Glomerular endothelial cell (primary cell): Measurements from ENCODE around the gene NSMCE1. TPM values are rescaled to one million over a fixed set of nuclear protein-coding genes. Genes with fewer than 3 reads are reported as not detected.

Experiments
- DNase-seq: peaks from one replicate; pipeline ENCODE4 v3.0.0-alpha.2; 2011; ENCODE audit warnings: low read depth, low spot score; ENCODE audit errors: extremely low read depth
- total RNA-seq: library from RNA; depleted of rRNA; stranded (reverse); fragments of >200 nt; gene quantifications from 2 replicates; pipeline ENCODE4 v1.2.3, GENCODE V29; 2015

Gene NSMCE1
- total RNA-seq, 1 donor from 2014 or later: 44.7 TPM

DNA sequence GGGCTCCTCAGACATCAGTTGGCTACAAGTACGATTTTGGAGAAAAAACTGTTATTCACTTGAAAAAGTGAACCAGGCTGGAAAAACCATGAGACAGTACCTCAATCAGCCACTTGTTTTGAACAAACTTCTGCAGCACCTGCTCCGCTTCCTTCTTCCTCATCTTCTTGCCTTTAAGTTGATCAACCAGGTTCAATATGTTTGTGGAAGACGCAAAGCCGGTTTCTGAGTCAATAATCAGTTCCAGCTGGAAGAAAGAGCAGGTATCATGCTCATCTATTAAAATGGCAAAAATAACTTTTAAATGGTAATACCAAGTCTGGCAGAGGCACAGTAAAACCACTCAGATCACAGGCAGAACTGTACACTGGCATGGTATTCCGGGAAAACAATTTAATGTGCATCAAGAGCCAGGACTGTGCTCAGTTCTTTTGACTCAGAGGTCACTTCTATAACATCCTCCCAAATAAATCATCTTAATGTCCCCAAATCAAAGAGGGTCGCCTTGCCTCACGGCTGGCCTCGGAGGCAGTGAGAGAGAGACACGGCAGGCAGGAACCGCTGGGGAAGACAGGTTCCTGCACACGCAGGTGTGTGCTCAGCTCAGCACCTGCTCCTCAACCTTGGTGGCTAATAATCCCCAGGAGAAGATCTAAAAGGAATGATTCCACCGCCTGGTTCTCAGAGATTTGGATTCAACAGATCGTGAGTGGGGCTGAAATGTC is 35.5 kb downstream of the NSMCE1 start:
- no peak for DNase-seq

DNA sequence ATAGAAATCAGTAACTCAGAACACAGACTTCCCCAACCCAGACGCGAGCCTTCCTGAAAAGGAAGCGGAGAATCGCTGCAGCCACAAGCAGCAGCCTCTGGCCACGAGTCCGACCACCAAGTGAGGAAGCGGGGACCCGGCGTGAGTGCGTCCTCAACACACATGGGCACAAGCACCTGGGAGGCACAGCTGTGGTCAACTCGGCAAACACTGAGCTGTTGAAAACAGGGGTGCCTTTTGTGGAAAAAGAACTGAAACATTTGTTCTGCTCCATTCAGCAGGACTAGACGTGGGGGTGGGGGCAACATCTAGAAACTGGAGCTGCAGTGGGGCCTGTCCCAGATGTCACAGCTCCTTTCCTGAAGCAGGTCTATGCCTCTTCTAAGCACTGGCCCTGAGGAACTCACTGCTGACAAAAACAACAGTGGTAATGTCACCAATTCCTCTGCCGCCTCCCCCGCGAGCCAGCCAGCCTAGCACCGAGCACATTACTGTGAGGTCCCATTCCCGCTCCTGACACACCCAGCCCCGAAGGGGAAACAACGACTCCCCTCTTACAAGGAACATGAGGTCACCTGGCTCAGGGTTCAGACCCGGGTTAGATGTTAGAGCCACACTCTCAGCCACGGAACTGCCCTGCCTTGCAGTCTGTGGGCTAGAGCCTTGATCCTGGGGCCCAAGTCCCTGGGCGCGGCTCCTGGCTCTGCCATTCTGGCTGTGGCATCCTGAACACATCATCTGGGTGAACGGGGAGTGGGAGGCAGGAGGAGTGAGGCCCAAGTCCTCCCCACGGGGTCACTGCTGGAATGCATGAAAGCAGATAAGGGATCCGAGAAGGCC is 36.3 kb downstream of the NSMCE1 start:
- no peak for DNase-seq

DNA sequence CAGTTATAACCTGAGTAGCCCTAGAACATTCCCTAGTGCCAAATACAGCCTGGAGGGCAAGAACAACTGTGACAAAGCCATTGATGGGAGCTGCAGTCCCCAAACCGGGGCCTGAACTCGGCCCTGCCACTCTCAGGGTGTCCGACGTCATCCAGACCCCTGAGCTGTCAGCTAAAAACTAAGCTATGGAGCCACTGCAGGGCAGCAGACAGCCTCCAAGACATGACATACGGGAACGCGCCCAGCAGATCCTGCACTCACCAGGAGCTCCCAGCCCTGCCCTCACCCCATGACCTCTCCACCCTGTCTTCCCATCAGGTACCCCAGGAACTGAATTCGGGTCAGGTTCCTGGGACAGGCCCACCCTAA is 36.9 kb downstream of the NSMCE1 start:
- no peak for DNase-seq

DNA sequence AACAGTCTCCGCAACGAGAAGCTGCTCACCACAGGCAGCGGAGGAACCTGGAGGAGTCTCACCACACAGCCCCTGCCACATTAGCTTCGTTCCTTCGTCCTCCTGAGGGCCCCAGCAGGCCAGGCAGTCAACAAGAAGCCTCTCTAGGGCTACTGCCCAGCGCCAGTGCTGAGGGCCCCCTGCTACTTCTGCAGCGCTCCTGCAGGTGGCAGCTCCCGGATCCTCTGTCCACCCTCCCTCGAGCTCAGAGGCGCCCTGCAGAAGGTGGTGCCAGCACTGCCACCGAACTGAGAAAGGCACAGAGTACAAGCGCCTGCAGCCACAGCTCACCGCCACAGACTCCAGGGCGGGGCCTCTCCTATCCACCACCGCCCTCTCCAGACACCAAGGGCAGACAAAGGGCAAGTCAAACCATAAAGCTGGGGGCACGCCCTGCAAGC is 38.0 kb downstream of the NSMCE1 start:
- no peak for DNase-seq

DNA sequence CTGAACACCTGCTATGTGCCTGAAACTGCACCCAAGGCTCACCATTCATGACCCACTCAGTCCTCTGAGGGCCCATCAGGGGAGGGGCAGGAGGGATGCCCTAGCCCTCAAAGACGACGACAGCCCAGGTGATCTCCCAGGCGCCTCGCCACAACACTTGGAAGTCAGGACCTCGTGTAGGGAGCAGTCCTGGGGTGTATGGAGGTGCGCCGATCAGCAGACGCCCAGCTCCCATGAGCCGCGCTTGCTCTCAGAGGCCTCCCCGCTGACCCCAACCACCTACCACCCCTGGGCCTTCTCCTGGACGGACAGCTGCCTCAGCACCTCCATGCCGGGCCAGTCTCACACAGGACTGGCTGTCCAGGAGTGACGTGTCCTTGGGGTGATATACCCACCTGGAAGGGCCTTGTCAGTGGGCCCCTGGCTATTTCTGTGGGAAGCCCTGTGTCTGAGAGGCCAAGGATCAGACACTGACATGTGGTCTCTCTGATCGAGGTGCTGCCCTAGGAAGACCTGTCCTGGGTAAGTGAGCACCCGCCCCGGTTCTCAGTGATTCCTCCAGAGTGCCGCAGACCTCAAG is 38.6 kb downstream of the NSMCE1 start:
- no peak for DNase-seq

DNA sequence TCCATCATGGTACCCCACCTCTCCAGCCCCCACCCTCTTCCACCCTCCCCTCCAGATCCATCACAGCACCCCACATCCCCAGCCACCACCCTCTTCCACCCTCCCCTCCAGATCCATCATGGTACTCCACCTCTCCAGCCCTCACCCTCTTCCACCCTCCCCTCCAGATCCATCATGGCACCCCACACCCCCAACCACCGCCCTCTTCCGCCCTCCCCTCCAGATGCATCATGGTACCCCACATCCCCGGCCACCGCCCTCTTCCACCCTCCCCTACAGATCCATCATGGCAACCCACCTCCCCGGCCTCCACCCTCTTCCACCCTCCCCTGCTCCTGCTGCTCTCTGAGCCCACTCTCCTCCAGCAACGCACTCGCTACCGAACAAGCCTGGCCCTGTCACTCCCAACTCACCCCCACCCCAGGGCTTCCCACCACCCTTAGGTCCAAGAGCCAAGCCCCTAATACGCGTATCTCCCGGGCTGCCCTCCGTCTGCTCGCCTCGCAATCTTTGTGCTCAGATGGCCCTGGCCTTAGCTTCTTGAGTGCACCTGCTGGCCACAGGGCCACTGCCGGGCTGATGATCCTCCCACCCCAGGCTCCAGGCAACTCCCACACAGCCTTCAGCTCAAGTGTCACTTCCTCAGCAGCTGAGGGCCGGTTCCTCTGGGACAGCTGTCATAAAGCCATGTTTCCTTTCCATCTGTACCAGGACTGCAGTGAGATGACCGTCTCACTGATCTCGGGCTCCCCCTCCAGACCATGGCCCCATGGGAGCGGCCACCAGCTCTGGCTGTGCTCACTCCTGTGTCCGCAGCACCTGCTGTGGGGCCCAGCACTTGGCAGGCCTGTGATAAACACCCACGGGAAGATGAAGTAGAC is 39.7 kb downstream of the NSMCE1 start:
- no peak for DNase-seq

DNA sequence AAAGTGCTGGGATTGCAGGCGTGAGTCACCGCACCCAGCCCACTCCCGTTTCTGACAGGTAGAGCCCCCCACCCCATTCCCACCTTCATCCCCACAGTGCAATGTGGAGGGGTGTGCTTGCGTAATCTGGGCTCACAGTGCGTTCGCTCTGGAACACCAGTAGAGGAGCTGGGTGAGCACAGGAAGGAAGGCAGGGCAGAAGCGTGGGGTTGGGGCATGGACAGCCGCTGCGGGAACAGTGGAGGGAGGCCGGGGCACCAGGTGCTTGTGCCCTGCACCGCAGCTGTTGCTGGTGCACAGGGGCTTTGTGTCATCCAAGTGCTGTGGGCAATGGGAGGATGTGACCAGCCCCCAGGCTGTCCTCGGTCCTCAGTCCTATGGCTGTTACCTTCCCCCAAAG is 40.5 kb downstream of the NSMCE1 start:
- no peak for DNase-seq

DNA sequence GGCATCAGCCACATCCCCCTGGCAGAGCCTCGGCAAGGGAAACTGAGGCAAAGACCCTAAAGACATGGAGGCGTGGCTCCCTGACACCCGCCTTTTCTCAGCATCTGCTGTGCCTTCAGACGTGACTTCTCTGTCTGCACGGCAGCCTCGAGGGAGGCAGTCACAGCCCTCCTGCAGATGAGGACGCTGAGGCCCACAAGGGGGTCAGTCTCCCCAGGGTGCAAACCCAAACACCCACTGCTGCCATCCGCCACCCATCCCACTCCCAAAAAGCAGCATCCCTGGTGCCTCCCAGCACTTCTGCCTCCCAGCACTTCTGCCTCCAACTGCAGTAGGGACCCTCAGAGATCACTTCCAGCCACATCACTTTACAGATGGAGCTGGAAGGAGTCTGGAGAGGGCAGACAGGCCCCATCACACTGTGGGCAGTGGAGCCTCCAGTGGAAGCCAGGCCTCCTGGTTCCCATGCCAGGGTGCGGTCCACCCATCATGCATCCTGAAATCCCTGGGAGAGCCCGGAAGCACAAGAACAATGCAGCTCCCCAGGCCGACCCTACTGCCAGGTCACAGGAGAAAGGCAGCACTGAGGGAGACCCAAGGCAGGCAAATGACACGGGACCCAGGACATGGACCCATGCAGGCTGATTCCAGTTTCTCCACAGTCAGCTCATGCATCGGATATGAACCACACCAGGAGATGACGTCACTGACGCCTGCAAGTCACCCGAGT is 41.4 kb downstream of the NSMCE1 start:
- DNase-seq: no peak

DNA sequence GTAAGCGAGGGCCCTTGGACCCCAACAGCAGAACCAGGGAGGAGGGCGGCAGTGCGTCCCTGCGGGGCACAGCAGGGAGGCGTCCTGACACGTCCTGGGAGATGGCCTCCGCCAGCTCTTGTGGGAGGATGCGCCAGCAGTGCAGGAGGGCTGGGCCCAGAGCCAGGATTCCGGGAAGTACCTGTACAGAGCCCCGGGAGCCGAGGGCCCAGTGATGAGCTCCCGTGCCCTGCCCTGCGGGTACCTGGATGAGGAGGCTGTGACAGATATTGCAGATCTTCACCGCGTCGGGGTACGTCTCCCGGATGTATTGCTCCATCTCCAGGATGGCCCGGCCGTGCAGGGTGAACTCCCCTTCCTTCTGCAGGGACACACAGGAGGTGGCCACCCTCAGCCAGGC is 42.1 kb downstream of the NSMCE1 start:
- DNase-seq: no peak

DNA sequence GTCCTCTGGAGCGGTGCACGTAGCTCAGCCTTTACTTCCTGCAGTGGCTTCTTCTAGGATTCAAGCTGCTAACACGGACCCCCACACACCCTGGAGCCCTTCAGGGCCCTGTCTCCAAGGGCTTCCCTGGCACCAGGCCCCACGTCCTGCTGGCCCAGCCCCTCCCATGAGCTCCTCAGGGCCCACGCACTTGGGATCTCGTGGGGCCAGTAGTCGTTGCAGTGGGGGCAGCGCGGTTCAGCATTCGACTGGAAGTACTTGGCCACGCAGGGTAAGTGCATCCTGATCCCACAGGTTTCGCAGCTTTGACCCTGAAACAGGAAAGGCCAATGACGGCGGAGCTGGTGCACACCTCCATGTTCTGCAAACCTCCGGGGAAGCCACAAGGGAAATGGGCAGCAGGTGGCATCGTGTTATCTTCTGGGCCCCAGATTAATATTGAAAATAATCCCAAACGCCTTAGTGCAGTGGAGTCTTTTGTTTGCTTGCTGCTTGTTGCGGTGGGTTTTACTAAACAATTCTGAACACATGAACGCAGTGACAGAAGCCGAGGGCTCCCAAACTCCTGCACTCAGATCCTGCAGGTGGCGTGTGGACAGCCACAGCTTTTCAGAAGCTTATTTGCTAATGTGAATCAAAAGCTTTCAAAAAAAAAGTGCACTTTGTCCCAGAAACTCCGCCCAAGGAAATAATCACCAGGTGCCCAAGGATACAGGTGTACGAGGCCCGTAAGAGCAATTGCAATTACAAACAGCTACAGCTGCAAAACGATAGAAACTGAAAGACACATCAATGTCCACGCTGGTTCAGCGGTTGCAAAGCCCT is 42.8 kb downstream of the NSMCE1 start:
- no peak for DNase-seq

DNA sequence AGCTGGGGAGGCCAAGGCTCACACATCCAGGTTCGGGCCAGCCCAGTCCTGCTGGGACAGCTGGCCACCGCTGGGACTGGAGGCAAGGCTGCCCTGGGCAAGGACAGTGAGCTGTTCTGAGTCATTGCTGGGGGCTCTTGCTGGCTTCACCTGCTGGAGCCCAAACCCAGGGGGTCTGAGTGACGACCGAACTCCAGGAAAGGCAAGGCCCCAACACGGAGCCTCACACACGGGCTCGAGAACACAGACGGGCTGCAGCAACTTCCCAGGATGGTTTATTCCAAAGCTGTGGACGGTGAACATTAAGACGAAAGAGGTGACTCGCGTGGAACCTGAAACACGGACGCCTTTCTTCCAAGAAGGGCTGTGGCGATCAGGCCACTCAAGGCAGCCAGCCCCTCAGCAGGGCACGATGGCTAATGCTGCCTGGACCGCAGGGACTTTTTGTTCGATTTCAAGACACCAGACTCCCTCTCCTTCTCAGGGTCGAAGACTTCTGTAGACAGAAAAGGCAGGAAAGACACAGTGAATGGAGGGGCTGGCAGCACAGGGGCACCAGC is 43.8 kb downstream of the NSMCE1 start:
- DNase-seq: no peak

DNA sequence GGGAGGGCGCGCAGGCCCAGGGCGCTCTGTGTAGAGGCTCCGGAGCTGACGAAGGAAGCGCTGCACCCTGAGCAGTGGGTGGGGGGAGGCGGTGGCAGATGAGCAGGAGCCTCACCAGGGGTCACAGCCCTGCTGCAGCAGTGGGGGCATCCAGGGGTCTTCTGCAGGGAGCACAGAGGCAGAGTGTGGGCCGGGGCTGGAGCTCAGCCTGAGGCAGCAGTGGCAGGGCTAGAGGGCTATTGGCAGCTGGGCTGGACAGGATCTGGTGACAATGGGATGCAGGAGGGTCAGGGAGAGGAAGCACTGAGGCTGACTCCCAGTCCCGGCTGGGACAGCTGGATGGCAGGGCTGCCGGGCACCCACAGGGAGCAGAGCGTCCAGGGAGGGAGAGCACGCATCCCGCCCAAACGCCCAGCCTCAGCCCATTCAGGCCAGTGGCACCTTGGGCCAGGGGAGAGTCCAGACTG is 44.3 kb downstream of the NSMCE1 start:
- DNase-seq: no peak

DNA sequence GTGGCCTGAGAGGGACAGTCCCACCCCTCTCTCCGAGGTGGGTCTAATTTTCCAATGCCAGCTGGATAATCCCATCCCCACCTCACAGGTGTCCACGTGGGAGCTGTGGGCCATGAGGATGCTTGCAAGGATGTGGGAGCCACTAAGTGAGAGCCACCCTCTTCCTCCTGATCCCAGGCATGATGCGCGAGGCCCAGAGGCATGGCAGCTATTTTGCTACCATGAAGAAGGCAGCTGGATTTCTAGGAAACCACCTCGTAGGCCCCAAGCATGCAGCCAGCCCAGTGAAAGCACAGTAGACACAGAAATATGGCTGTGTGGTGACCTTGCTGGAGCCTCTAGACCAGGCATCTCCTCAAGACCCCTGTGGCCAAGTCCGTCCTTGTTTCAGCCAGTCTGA is 44.9 kb downstream of the NSMCE1 start:
- no peak for DNase-seq

DNA sequence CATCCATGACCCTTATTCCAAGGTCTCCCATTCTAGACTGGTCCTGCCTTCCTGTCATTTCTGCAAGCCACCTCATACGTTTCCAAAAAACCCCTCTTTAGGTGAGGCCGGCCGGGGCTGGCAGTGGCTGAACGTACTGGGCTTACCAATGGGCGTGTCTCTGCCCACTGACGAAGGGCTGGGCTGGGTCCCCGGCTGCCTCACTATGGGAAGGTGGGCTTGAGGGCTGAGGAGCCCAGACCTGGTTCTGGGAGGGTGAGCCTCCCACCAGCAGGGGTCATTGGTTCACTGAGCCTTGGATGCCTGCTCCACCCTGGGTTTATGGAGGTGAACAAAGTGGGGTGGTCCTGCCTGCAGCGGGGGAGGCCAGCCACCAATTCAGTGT is 45.4 kb downstream of the NSMCE1 start:
- DNase-seq: no peak

DNA sequence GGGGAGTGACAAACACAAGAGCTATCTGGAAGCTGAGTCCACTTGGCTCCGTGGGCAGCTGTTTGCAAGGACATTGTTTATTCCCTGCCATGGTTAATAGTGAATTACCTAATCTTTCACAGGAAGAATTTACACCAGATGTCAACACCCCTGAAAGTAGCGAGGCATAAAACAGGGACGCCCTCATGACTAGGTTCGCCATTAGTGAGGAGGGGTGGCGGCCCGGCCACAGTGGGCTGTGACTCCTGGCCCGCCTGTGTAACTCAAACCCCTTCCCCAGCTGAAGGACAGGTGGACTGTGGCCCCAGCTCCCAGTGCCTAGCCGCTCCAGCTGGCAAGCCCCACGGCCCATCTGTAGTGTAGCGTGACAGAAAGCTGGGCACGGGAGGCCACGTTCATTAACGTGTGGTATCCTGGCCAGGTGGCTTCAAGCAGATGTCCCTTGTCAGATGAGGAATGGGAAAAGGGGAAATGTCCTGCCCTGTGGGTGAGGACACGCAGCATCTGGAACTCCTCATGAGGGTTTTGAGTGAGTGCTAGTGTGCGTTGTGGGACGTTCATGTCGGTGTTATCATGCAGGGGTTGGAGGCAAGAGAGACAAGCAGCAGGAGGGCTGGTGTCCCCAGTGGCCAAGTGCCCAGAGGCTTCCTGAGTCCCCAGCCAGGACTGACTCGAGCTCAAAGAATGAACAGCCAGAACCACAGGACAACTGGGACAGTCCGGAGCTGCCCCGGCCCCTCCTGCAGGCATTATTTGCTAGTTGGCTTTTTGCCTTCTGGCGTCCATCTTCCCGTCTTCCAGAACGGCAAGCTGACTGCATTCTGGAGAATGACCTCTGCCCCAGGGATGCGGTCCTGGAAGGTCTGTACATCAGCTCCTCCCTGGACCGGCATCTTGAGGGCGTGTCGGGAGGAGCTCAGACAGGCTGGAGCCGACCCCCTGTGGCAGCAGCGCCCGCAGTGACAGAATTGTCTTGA is 46.0 kb downstream of the NSMCE1 start:
- DNase-seq: no peak

DNA sequence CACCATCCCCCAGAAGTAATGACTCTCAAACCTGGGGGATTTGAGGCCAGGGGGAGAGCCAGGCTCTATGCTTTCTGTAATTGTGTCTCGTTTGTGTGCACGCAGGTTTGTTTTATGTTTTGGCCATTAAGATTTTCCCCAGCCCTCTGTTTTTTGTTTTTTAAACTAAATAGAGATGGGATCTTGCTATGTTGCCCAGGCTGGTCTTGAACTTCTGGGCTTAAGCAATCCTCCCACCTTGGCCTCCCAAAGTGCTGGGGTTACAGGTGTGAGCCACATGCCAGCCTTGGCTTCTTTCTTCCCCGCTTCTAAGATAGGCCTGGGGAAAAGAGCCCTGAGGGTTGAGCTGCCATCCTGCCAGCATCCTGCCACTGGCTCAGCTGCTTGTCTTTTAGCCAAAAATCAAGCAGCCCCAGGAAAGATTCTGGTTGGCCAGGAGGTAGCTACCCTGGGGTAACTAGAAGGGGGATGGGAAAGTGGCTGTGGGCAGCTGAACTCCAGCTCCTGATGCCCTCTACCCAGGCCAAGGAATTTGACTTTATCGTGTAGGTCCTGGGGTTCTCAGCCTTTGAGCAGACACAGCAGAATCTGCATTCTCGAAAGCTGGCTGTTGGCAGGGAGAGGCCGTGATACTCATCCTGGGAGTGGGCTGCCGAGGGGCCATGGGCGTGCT is 46.9 kb downstream of the NSMCE1 start:
- no peak for DNase-seq

DNA sequence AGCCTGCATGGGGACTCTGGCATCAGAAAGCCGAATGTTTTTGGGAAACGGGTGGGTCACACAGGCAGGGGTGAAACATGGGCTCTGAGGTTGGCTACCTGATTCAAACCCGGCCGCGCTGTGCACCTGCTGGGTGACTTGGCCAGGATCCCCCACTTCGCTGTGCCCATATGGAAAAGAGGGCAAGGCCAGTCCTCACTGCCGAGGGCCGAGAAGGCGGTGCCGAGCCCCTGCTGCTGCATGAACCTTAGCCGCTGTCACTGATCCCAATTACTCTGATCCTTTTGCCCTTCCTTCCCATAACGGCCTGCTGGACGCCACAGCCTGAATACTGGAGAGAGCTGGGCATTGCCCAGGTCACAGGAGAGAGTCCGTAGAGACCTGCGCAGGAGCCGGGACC is 47.6 kb downstream of the NSMCE1 start:
- no peak for DNase-seq
